Activated naive CD8-positive, alpha-beta T cell (primary cell): ENCODE measurements around the gene BRD8.

Experiments
- H3K27ac Mint-ChIP-seq: one replicate; pipeline ENCODE4 v1.8.0; 2021; ENCODE audit warnings: mixed read lengths
- H3K27me3 Mint-ChIP-seq: one replicate; pipeline ENCODE4 v1.8.0; 2021; ENCODE audit warnings: mixed read lengths
- H3K36me3 Mint-ChIP-seq: one replicate; pipeline ENCODE4 v1.8.0; 2021; ENCODE audit warnings: mixed read lengths
- H3K4me1 Mint-ChIP-seq: one replicate; pipeline ENCODE4 v1.8.0; 2021; ENCODE audit warnings: low read depth, mixed read lengths
- H3K4me3 Mint-ChIP-seq: one replicate; pipeline ENCODE4 v1.8.0; 2021; ENCODE audit warnings: mild to moderate bottlenecking, mixed read lengths
- H3K9me3 Mint-ChIP-seq: one replicate; pipeline ENCODE4 v1.8.0; 2021; ENCODE audit warnings: low read depth, mixed read lengths

Gene BRD8

DNA sequence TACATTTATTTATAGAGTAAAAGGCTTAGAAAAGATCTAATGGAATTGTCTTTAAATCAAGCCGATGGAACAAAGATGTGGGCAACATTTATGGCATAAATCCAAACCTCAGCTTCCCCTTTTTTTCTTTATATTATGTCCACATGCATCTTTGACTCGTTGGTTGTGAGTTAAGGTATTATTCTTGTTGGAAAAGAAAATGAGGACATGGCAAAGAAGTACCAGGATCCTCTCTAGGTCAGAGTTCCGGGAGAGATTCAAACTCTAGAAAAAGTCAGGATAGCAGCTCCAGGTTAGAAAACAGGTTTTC lies 38.7 kb downstream of the BRD8 start:
- no peak overlapping the region for H3K27ac Mint-ChIP-seq
- H3K36me3 Mint-ChIP-seq = no peaks in the 10 kb centered on the region
- H3K4me3 Mint-ChIP-seq = no peak overlapping the region
- peaks cover 5% of the 10 kb centered on the region for H3K4me1 Mint-ChIP-seq
- peaks cover 16% of the 10 kb centered on the region for H3K27me3 Mint-ChIP-seq
- no peaks in the 10 kb centered on the region for H3K9me3 Mint-ChIP-seq

- H3K4me3 Mint-ChIP-seq = no peak within 1 kb of the TSS
- H3K27ac Mint-ChIP-seq = no peak within 1 kb of the TSS
- no peaks in the 10 kb centered on the region for H3K9me3 Mint-ChIP-seq
- H3K36me3 Mint-ChIP-seq = no peaks in the 10 kb centered on the region
- peaks cover 16% of the 10 kb centered on the region for H3K27me3 Mint-ChIP-seq
- peaks cover 5% of the 10 kb centered on the region for H3K4me1 Mint-ChIP-seq
Measured at GRCh38 chr5:138138949-138139780, 39.3 kb downstream of the BRD8 start, which contains the start of gene NME5. TSS of gene NME5 (minus strand) at chr5:138139428. CDS start at chr5:138138780, 648 bp downstream.

DNA sequence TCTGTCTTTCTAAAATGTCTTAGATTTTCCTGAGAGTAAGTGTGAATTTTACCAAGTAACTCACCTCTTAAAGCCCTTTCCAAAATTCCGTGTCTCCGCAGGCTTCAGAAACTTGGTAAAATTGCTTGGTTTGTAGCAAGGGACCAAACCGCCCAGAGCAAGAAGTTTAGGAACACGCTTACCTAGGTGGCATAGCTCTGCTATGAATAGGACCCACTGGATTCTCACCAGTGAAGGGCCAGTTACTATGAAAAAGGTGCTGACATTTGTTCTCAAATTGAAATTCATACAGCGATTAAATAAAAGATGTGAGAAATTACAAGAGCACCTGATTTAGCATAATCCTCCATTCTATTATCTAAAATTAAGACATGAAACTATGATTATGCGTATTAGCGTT lies 45.9 kb downstream of the BRD8 start:
- Mint-ChIP-seq H3K27ac (no peak overlapping the region), H3K36me3 (no peaks in the 10 kb centered on the region), H3K9me3 (no peaks in the 10 kb centered on the region), H3K4me3 (no peak overlapping the region), H3K27me3 (peaks cover 14% of the 10 kb centered on the region), H3K4me1 (no peaks in the 10 kb centered on the region)

GRCh38 chr5:138129347-138129746 lies 49.1 kb downstream of the BRD8 start:
- Mint-ChIP-seq H3K9me3 (no peaks in the 10 kb centered on the region), H3K36me3 (no peaks in the 10 kb centered on the region), H3K27me3 (peaks cover 7% of the 10 kb centered on the region)

DNA sequence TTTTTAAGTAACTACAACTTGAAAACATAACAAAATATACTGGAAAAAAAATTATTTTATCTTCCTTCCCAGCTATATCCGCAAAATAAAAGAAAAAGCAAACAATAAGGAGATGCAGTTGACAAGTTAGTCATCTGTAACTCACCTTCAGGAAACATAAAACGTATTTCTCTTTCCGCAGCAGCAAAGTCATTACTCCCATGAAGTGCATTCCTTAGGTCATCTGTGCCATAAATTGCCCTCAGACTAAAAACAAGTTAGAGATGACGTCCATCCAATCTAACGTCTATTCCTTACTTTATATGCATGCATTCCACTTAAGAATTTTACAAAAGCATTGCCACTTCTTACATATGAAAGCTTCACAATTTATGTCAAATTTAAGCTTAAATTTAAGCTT lies 50.1 kb downstream of the BRD8 start:
- H3K27me3 Mint-ChIP-seq = peaks cover 3% of the 10 kb centered on the region

More at GRCh38 chr5:138129347-138129746, 49.1 kb downstream of the BRD8 start:
- Mint-ChIP-seq H3K4me1 (no peaks in the 10 kb centered on the region), H3K4me3 (no peak overlapping the region), H3K27ac (no peak overlapping the region)

GRCh38 chr5:138115254-138115653 lies 63.2 kb downstream of the BRD8 start:
- H3K9me3 Mint-ChIP-seq = no peaks in the 10 kb centered on the region
- H3K27me3 Mint-ChIP-seq = peaks cover 4% of the 10 kb centered on the region
- H3K4me3 Mint-ChIP-seq = no peak overlapping the region
- H3K36me3 Mint-ChIP-seq = no peaks in the 10 kb centered on the region
- no peak overlapping the region for H3K27ac Mint-ChIP-seq
- H3K4me1 Mint-ChIP-seq = no peaks in the 10 kb centered on the region

More for the DNA sequence above, 50.1 kb downstream of the BRD8 start:
- Mint-ChIP-seq H3K4me1 (no peaks in the 10 kb centered on the region), H3K9me3 (no peaks in the 10 kb centered on the region), H3K36me3 (no peaks in the 10 kb centered on the region), H3K27ac (no peak overlapping the region), H3K4me3 (no peak overlapping the region)

DNA sequence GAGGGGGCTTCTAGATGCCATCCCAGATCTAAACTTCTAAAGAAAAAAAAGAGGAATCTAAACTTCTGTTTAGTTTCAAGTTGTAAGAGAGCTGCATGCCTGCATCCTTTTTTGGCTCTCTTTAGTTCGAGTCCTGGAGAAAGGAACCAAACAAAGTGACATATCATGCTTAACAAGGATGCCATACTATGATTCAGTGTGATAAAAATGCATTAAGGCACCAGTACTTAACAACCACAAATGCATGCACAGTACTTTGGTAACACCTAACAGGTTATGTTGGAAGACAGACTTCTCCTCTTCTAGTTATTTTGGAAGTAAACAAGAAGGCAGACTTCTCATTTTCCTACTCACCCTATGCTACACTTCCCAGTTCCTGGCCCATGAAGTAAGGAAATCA lies 66.5 kb downstream of the BRD8 start:
- Mint-ChIP-seq H3K27ac (no peak overlapping the region), H3K4me1 (no peaks in the 10 kb centered on the region), H3K36me3 (no peaks in the 10 kb centered on the region), H3K9me3 (no peaks in the 10 kb centered on the region), H3K27me3 (peaks cover 4% of the 10 kb centered on the region), H3K4me3 (no peak overlapping the region)

DNA sequence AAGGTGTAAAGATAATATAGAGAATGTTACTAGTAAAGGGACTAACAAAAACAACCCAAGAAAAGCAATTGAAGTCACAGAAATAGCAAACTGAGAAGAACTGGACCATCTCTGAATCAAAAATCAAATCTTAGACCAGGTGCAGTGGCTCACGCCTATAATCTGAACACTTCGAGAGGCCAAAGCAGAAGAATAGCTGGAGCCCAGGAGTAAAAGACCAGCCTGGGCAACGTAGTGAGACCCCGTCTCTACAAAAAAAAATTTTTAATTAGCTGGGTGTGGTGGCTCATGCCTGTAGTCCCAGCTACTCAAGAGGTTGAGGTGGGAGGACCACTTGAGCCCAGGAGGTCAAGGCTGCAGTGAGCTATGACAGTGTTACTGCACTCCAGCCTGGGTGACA lies 67.2 kb downstream of the BRD8 start:
- H3K4me3 Mint-ChIP-seq = no peak overlapping the region
- no peak overlapping the region for H3K27ac Mint-ChIP-seq
- H3K27me3 Mint-ChIP-seq = peaks cover 4% of the 10 kb centered on the region
- no peaks in the 10 kb centered on the region for H3K4me1 Mint-ChIP-seq
- no peaks in the 10 kb centered on the region for H3K36me3 Mint-ChIP-seq
- no peaks in the 10 kb centered on the region for H3K9me3 Mint-ChIP-seq

GRCh38 chr5:138110266-138110963 lies 68.0 kb downstream of the BRD8 start:
- no peak overlapping the region for H3K27ac Mint-ChIP-seq
- H3K27me3 Mint-ChIP-seq = peaks cover 4% of the 10 kb centered on the region
- H3K4me1 Mint-ChIP-seq = no peaks in the 10 kb centered on the region
- H3K9me3 Mint-ChIP-seq = no peaks in the 10 kb centered on the region
- H3K4me3 Mint-ChIP-seq = no peak overlapping the region
- H3K36me3 Mint-ChIP-seq = no peaks in the 10 kb centered on the region

DNA sequence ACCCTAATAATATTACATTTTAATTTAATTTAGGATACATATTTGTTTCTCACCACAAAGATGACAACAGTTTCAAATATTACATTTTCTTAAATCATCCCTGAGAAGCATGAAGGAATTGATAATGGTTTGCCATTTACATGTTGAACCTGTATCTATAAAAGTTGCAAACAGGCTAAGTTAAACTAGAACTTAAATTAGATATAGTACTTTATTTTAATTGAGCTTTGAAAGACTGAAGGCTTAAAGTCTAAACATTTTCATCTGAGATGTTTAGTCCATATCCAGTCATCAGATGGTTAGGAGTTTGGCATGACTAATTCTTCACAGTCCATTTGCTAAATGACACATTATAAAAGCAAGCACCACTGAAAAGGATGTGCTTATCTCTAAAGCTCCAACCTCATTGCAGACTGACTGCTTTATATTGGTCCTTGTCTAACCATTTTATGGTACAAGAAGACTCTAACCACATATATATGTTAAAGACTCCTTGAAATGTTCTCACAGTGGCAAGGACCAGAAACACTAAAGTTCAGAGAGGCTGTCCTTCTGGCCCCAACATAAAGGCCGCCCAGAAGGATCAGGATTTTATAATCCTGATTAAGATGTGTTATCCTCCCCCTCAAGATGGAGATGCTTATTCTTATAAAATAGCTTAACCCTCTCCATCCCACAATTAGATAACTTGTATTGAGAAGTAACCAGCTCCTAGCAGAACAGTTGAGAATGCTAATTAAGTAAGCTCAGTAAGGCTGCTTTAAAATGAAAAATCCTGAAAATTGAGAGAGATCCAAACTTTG lies 68.8 kb downstream of the BRD8 start:
- H3K27ac Mint-ChIP-seq = no peak overlapping the region
- H3K4me1 Mint-ChIP-seq = no peaks in the 10 kb centered on the region
- no peaks in the 10 kb centered on the region for H3K9me3 Mint-ChIP-seq
- H3K4me3 Mint-ChIP-seq = no peak overlapping the region
- H3K27me3 Mint-ChIP-seq = peaks cover 4% of the 10 kb centered on the region
- H3K36me3 Mint-ChIP-seq = no peaks in the 10 kb centered on the region

GRCh38 chr5:138107213-138107612 lies 71.2 kb downstream of the BRD8 start:
- no peak overlapping the region for H3K27ac Mint-ChIP-seq
- no peaks in the 10 kb centered on the region for H3K36me3 Mint-ChIP-seq
- H3K9me3 Mint-ChIP-seq = no peaks in the 10 kb centered on the region
- H3K27me3 Mint-ChIP-seq = peaks cover 4% of the 10 kb centered on the region
- H3K4me1 Mint-ChIP-seq = no peaks in the 10 kb centered on the region
- no peak overlapping the region for H3K4me3 Mint-ChIP-seq

- H3K4me1 Mint-ChIP-seq = no peaks in the 10 kb centered on the region
- H3K4me3 Mint-ChIP-seq = no peak overlapping the region
- H3K9me3 Mint-ChIP-seq = no peaks in the 10 kb centered on the region
- H3K27me3 Mint-ChIP-seq = peaks cover 2% of the 10 kb centered on the region
- H3K36me3 Mint-ChIP-seq = no peaks in the 10 kb centered on the region
- H3K27ac Mint-ChIP-seq = no peak overlapping the region
Measured at GRCh38 chr5:138105709-138106108, 72.7 kb downstream of the BRD8 start.

GRCh38 chr5:138103319-138103637 lies 75.2 kb downstream of the BRD8 start:
- H3K27ac Mint-ChIP-seq = no peak overlapping the region
- no peak overlapping the region for H3K4me3 Mint-ChIP-seq
- H3K4me1 Mint-ChIP-seq = no peaks in the 10 kb centered on the region
- H3K9me3 Mint-ChIP-seq = no peaks in the 10 kb centered on the region
- H3K27me3 Mint-ChIP-seq = peaks cover 8% of the 10 kb centered on the region
- no peaks in the 10 kb centered on the region for H3K36me3 Mint-ChIP-seq

DNA sequence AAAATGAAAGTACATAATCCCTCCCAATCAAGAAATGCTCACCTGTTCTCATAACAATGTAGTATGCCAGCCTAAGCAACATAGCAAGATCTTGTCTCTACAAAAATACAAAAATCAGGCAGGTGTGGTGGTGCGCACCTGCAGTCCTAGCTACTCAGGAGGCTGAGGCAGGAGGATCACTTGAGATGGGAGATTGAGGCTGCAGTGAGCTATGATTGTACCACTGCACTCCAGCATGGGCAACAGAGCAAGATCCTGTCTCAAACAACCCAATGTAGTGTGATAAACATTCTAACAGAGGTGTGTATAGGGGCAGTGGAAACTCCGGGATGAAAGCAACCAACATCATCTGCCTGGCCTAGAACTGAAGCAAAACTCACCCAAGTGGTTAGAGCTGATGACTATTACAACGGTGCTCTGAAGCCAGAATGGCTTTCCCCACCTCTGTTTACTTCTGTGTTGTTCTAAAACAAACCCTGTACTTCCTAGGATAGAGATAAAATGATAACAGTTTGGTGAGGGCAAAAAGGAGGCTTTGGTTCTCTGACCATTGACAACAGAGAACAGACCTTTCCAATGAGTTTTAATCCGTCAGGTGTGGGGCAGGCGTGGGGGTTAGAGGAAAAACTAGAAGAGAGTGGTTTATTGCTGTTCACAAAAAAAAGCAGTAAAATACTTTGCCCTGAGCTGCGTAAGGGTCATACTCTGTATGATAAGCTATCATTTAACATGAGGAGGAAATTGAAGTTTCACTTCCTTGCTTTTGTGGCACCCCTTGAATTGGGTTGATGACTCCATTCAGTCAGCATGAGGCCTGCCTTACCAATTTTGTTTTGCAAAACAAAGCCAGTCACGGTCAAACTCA lies 75.7 kb downstream of the BRD8 start:
- no peaks in the 10 kb centered on the region for H3K36me3 Mint-ChIP-seq
- no peak overlapping the region for H3K27ac Mint-ChIP-seq

More for the DNA sequence above, 75.7 kb downstream of the BRD8 start:
- H3K4me3 Mint-ChIP-seq = no peak overlapping the region
- no peaks in the 10 kb centered on the region for H3K4me1 Mint-ChIP-seq
- H3K9me3 Mint-ChIP-seq = no peaks in the 10 kb centered on the region
- H3K27me3 Mint-ChIP-seq = peaks cover 8% of the 10 kb centered on the region
